ENCODE measurements around the gene NEK4. TPM values are rescaled to one million over a fixed set of nuclear protein-coding genes. Genes with fewer than 3 reads are reported as not detected.

The NEK4 gene
- total and polyA plus RNA-seq, 2 of the 13 experiments (the other 11 are each of a cell fraction or from before 2014, with no cell fraction given) = 16.5 to 38.0 TPM

DNA sequence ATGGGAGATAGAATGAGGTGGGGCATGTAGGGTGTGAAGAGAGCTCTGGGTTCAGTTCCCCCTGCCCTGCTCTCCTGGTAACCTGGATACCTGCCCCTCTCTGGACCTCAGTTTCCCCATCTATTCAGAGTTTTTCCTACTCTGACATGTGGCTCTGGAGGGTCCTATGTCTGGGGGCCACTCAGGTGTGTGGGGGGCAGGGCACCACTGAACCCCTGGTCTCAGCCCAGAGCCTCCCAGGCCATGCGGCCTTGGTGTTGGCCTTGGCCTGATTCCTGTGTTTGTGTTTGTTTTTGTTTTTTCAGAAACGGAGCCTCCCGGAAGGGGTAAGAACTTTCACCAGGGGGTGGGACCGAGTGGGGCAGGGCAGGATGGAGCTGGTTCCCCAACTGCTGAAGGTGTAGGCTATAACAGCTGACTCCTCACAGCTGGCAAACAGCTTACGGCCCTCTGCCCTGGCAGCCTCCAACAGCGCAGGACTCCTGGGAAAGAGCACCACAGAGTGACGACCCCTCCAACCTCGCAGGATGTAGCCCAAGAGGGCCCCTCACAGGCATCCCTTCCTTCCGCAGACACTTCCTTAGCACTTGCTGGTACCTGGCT is 24.7 kb upstream of the NEK4 start (continued):
- TF ChIP-seq ZNF441 (CRISPR knock-in tag; IDR thresholded peaks at IDR 0.05; ENCODE audit: borderline replicate concordance) (0 out of 2 replicates have a peak, but pooled peaks have one; percentile 42), HOXA3 (CRISPR knock-in tag; IDR thresholded peaks at IDR 0.05) (0 out of 2 replicates have a peak, but pooled peaks have one; percentile 20), PITX1 (CRISPR knock-in tag; IDR thresholded peaks at IDR 0.05) (peak; percentile 77), DPF2 (CRISPR knock-in tag; IDR thresholded peaks at IDR 0.05; ENCODE audit: borderline replicate concordance, low read depth) (peak; percentile 72; the same call in 1 of the 2 replicates), SIN3B (IDR thresholded peaks at IDR 0.05; ENCODE audit: low read length) (no peak), TMF1 (CRISPR knock-in tag; IDR thresholded peaks at IDR 0.05; ENCODE audit: low read depth) (no peak), ZSCAN25 (CRISPR knock-in tag; IDR thresholded peaks at IDR 0.05) (peak; percentile 34; the same call in 1 of the 2 replicates), SKI (IDR thresholded peaks at IDR 0.05; ENCODE audit: partially characterized antibody) (peak; percentile 88), SP2 (CRISPR knock-in tag; IDR thresholded peaks at IDR 0.05) (0 out of 2 replicates have a peak, but pooled peaks have one; percentile 11), RXRB (CRISPR knock-in tag; IDR thresholded peaks at IDR 0.05; ENCODE audit: borderline replicate concordance) (peak; percentile 95), FOSL2 (CRISPR knock-in tag; IDR thresholded peaks at IDR 0.05) (peak; percentile 43), KLF6 (CRISPR knock-in tag; IDR thresholded peaks at IDR 0.05) (no peak), ZNF335 (CRISPR knock-in tag; IDR thresholded peaks at IDR 0.05) (peak; percentile 72), FOXM1 (CRISPR knock-in tag; IDR thresholded peaks at IDR 0.05) (no peak), ZNF383 (CRISPR knock-in tag; IDR thresholded peaks at IDR 0.05; ENCODE audit: borderline replicate concordance) (no peak), SRF (IDR thresholded peaks at IDR 0.05; ENCODE audit: low read depth, low read length) (no peak), ZNF569 (CRISPR knock-in tag; IDR thresholded peaks at IDR 0.05; ENCODE audit: borderline replicate concordance) (0 out of 2 replicates have a peak, but pooled peaks have one; percentile 9), ZNF652 (CRISPR knock-in tag; IDR thresholded peaks at IDR 0.05; ENCODE audit: borderline replicate concordance, low read depth) (no peak), FOXA1 (IDR thresholded peaks at IDR 0.05) (no peak), FOXA1 (CRISPR knock-in tag; IDR thresholded peaks at IDR 0.05) (peak; percentile 38; the same call in 1 of the 2 replicates), CHCHD3 (CRISPR knock-in tag; IDR thresholded peaks at IDR 0.05) (no peak), HES4 (CRISPR knock-in tag; IDR thresholded peaks at IDR 0.05; ENCODE audit: borderline replicate concordance) (no peak), ZNF331 (CRISPR knock-in tag; IDR thresholded peaks at IDR 0.05) (peak; percentile 74), RFXANK (CRISPR knock-in tag; IDR thresholded peaks at IDR 0.05) (no peak), ZNF790 (CRISPR knock-in tag; IDR thresholded peaks at IDR 0.05; ENCODE audit: borderline replicate concordance) (no peak; the same call in 1 of the 2 replicates), MTERF4 (CRISPR knock-in tag; IDR thresholded peaks at IDR 0.05) (no peak; the same call in 1 of the 2 replicates), ATF7 (IDR thresholded peaks at IDR 0.05) (no peak), ATF7 (CRISPR knock-in tag; IDR thresholded peaks at IDR 0.05) (no peak)
- TF ChIP-seq, protein P1, sequence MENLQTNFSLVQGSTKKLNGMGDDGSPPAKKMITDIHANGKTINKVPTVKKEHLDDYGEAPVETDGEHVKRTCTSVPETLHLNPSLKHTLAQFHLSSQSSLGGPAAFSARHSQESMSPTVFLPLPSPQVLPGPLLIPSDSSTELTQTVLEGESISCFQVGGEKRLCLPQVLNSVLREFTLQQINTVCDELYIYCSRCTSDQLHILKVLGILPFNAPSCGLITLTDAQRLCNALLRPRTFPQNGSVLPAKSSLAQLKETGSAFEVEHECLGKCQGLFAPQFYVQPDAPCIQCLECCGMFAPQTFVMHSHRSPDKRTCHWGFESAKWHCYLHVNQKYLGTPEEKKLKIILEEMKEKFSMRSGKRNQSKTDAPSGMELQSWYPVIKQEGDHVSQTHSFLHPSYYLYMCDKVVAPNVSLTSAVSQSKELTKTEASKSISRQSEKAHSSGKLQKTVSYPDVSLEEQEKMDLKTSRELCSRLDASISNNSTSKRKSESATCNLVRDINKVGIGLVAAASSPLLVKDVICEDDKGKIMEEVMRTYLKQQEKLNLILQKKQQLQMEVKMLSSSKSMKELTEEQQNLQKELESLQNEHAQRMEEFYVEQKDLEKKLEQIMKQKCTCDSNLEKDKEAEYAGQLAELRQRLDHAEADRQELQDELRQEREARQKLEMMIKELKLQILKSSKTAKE (CRISPR knock-in tag; IDR thresholded peaks at IDR 0.05; ENCODE audit: borderline replicate concordance) = peak; percentile 90
- TF ChIP-seq, protein P2, sequence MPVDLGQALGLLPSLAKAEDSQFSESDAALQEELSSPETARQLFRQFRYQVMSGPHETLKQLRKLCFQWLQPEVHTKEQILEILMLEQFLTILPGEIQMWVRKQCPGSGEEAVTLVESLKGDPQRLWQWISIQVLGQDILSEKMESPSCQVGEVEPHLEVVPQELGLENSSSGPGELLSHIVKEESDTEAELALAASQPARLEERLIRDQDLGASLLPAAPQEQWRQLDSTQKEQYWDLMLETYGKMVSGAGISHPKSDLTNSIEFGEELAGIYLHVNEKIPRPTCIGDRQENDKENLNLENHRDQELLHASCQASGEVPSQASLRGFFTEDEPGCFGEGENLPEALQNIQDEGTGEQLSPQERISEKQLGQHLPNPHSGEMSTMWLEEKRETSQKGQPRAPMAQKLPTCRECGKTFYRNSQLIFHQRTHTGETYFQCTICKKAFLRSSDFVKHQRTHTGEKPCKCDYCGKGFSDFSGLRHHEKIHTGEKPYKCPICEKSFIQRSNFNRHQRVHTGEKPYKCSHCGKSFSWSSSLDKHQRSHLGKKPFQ (CRISPR knock-in tag; IDR thresholded peaks at IDR 0.05; ENCODE audit: insufficient replicate concordance) = no peak

All from HepG2 (cell line).